Measurements from ENCODE around the gene TARS1. TPM values are rescaled to one million over a fixed set of nuclear protein-coding genes. Genes with fewer than 3 reads are reported as not detected.

TARS1 gene
- total and polyA plus RNA-seq, 2 of the 13 experiments (the other 11 are each of a cell fraction or from before 2014, with no cell fraction given): 77.0 to 184 TPM

- no peak overlapping the region for H3K9ac ChIP-seq (ENCODE audit: insufficient read depth, low read depth, low read length)
- H3K4me2 ChIP-seq (ENCODE audit: low read depth, low read length): no peak overlapping the region
- TF ChIP-seq NCOA1 (CRISPR knock-in tag; IDR thresholded peaks at IDR 0.05): no peak
- TF ChIP-seq NR0B2 (CRISPR knock-in tag; IDR thresholded peaks at IDR 0.05): no peak
- TF ChIP-seq POLR2A (IDR thresholded peaks at IDR 0.05; ENCODE audit: insufficient read depth in 1 of 2, low read depth in 2 of 2, low read length in 2 of 2): no peak
- TF ChIP-seq CHCHD3 (CRISPR knock-in tag; IDR thresholded peaks at IDR 0.05): no peak
- no peak for TF ChIP-seq ZNF484 (CRISPR knock-in tag; IDR thresholded peaks at IDR 0.05; ENCODE audit: borderline replicate concordance, low read depth)
- no peak for TF ChIP-seq PRDM4 (CRISPR knock-in tag; IDR thresholded peaks at IDR 0.05; ENCODE audit: borderline replicate concordance)
- TF ChIP-seq ZNF563 (CRISPR knock-in tag; IDR thresholded peaks at IDR 0.05): no peak
- TF ChIP-seq TCF7L2 (IDR thresholded peaks at IDR 0.05; ENCODE audit: low read depth, low read length): no peak
- TF ChIP-seq ZNF550 (CRISPR knock-in tag; IDR thresholded peaks at IDR 0.05; ENCODE audit: borderline replicate concordance): no peak
- ChIA-PET CTCF (ENCODE audit: low intra/inter-chr PET ratio, low total read pairs) (no interaction called here), POLR2A (no interaction called here)
- FAIRE-seq (no peak), DNase-seq (ENCODE audit: low spot score) (no peak), ATAC-seq (no peak)
- no peaks in the 10 kb centered on the region for H3K4me1 ChIP-seq (ENCODE audit: insufficient read depth, low read length)
- H3K27ac ChIP-seq (ENCODE audit: extremely low read length, insufficient read depth, low read length): no peak overlapping the region
- H3K79me2 ChIP-seq (ENCODE audit: insufficient read depth, low read length): no peaks in the 10 kb centered on the region
- no peaks in the 10 kb centered on the region for H4K20me1 ChIP-seq (ENCODE audit: insufficient read depth, low read length)
- H3K9me3 ChIP-seq (ENCODE audit: low read length): no peaks in the 10 kb centered on the region
- no peak overlapping the region for H2AFZ ChIP-seq (ENCODE audit: low read length)
- no TSS peak for BruUV-seq (replicated peaks)
- no peak overlapping the region for H3K4me3 ChIP-seq (replicated peaks in 1 of 3; ENCODE audit: insufficient read depth in 1 of 3, low read depth in 2 of 3, low read length in 3 of 3)
- WGBS (ENCODE audit: low lambda C conversion rate): 6% methylated on average over 5 of the region's 5 CpGs
- in situ Hi-C loops (cut with HindIII; ENCODE audit: extremely low pct_ligation_motif_present, low pct_unique_long_range_greater_than_20kb): loop anchor here (25.0 kb wide), 1 partner anchor 464 kb away; no protein-coding TSS in a partner anchor
- H3K27me3 ChIP-seq (ENCODE audit: control insufficient read depth in 1 of 2, insufficient read depth in 2 of 2, low read length in 2 of 2): no peaks in the 10 kb centered on the region
- intact Hi-C loops (cut with micrococcal nuclease; ENCODE audit: unreplicated experiment): no loop called here
- H3K36me3 ChIP-seq (replicated peaks in 1 of 2; ENCODE audit: control insufficient read depth in 1 of 2, insufficient read depth in 2 of 2, low read length in 2 of 2): no peaks in the 10 kb centered on the region
Observed at GRCh38 chr5:33401482-33402390, 39.0 kb upstream of the TARS1 start.
